ENCODE measurements around the gene CPT2.
A peak's percentile ranks its signal among the peaks of the same experiment; 100 is the strongest.

Gene CPT2

DNA sequence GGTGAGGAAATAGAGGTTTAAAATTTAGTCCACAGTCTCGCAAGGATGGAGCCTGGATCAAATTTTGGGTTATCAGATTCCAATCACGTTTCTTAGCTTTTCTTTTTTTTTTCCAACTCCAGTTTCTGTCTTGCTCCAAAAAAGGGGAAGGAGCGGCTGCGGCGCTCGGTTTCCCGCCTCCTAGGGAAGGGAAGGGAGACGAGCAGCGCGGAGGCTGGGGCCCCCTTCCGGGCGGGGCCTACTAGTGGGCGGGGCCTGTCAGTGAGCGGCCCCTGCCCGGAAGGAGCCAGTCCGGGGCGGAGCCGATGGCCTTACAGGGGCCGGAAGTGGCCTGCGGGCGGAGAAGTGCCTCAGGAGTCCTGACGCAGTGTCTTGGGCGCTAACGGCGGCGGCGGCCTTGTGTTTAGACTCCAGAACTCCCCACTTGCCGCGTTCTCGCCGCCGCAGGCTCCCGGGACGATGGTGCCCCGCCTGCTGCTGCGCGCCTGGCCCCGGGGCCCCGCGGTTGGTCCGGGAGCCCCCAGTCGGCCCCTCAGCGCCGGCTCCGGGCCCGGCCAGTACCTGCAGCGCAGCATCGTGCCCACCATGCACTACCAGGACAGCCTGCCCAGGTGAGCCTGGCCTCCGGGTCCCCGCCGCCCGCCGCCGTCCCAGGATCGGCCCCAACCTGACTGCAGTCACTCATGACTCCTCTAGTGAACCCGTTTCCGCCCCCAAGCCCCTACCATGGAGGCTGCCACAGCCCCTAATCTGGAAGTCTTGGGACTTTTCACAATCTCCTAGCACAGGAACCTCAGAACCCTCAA, at the start of gene CPT2:
TSS of gene CPT2 (plus strand) at position 340 of the 806 bp plus-strand sequence. CDS start at position 460, 120 bp downstream.
- DNase-seq, result peak; percentile 84

DNA sequence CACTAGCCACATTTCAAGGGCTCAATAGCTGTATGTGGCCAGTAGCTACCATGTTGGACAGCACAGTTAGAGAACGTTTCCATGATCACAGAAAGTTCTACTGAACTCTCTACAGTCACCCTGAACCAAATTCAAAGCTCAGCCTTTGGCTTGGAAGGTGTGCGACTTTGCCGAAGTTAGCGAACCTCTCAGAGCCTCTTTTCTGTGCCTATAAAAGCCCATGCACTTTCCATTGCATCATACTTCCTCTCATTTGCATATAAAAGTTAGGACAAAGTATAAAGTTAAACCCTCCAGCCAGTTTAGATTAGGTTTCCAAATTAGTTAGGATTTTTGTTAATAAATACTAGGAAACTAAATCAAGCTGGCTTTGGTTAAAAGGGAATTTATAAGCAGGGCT, 49.5 kb upstream of the CPT2 start:
- DNase-seq, result no peak

DNA sequence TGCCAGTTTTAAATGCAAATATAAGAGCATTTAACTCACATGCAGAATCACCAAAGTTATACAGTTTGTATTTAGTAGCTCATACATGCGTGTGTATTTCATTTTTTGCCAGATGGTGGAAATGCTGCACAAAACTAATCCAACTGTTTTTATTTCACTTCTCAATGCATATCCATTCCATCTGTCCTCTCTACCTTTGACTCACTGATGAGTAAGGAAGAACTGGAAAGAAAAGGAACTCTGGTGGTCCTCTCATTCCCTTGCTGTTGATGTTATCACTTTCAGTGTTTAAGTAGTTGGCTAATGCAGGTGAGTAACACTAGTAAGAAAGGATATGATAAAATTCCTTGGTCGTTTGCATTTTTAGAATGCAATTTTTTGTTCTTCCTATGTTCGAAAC, 48.5 kb upstream of the CPT2 start:
- DNase-seq, result no peak

DNA sequence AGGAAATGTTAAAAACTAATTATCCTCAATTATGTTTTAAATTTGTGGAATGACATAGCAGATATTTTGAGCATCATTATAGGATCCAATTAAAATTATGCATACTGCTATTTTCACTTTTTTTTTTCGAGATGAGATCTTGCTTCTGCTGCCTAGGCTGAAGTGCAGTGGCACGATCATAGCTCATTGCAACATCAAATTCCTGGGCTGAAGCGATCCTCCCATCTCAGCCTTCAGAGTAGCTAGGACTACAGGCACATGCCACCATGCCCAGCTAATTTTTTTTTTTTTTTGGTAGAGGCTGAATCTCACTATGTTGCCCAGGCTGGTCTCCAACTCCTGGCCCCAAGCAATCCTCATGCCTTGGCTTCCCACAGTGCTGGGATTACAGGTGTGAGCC, 42.9 kb upstream of the CPT2 start:
- DNase-seq, result no peak

DNA sequence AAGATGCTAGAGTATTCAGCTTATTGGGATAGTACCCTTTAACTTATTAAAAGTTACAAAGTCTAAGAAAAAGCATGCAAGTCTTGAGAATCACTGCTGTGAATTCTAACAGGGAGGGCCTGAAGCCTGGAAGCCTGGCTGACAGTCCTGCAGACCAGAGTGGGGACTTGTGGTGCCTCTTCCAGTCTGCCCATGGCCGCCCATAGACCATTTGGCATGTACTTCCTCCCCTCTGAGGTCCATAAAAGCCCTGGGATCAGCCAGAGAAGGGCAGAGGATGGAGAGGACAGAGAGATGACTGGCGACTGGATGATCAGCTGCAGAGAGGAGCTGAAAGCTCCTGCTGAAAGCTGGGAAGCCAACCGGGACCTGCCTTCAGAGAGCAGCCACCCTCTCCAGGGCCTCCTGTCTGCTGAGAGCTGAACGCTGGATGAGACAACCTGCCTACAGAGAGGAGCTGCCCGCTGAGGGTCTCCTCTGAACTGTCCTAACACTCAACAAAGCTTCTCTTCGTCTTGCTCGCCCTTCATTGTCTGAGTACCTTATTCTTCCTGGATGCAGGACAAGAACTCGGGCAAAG, 41.7 kb upstream of the CPT2 start:
- no peak for DNase-seq

DNA sequence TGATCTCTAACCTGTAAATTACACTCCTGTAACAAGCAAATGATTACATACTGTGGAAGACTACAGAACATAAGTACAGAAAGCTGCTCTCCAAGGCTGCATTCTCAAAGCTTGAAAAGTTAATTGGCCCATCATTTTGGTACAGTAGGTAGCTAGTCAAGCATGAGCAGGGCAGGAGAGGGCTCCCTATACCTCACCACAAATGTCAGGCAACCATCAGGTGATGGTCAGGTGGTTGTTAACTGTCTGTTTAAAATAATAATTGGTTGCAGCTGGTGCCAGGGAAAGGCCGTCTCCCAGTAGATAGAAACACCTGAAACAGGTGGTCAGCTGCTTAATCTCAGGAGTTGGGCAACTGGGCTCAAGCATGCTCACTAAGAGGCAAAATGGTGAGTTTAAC, 41.1 kb upstream of the CPT2 start:
- no peak for DNase-seq

DNA sequence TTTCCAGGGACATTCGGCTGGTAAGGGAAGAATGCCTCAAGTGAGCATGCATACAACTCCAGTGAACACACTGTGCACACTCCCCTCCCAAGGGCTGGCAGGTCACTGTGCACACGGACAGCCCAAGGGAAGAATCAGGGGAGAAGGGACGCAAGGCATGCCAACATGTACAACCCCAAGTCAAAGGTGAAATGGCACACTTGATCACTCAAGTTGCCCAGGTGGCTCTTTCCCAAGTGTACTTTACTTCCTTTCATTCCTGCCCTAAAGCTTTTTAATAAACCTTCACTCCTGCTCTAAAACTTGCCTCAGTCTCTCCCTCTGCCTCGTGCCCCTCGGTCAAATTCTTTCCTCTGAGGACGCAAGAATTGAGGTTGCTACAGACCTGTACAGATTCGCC, 40.7 kb upstream of the CPT2 start:
- no peak for DNase-seq

DNA sequence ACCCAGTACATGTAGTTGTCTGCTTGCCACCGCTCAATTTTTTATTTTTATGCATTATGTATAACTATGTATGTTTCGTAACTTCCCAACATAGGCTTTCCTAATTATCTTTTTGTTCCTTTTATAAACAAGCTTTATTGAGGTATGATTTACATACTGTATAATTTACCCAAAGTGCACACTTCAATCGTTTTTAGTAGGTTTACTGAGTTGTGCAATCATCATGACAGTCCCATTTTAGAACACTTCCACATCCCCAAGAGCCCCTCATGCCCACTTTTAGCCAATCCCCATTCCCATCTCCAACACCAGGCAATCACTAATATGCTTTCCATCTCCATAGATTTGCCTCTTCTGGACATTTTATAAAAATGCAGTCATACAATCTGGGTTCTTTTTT, 39.8 kb upstream of the CPT2 start:
- no peak for DNase-seq

DNA sequence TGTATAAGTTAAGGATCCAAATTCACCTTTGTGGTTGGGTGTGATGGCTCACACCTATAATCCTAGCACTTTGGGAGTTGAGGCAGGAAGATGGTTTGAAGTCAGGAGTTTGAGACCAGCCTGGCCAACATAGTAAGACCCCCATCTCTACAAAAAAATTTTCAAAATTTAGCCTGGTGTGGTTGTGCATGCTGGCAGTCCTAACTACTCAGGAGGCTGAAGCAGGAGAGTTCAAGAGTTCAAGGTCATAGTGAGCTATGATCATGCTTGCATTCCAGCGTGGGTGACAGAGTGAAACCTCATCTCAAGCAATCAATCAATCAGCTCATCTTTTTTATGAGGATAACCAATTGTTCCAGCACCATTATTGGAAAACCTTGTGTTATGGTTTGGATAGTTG, 37.7 kb upstream of the CPT2 start:
- DNase-seq, result no peak

DNA sequence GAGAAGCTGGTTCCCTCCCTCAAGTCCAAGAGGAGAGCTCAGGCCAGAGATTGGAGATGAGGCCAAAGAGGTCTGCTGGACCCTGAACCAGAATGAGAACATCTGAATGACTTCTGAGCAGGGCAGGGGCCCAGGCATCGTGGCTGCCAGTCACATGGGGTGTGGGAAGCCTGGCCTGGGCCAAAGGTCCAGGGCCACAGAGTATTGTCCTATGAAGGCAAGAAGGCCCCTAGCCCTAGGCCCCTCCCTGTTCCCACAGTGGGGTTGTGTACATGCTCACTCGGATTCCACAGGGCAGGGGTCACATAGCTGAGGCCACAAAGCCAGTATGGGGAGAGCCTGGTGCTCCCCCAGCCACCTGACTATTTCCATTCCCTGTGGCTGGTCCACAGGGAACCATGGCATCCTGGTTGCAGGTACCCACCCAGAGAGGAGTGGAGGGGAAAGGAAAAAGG, 35.7 kb upstream of the CPT2 start:
- no peak for DNase-seq

DNA sequence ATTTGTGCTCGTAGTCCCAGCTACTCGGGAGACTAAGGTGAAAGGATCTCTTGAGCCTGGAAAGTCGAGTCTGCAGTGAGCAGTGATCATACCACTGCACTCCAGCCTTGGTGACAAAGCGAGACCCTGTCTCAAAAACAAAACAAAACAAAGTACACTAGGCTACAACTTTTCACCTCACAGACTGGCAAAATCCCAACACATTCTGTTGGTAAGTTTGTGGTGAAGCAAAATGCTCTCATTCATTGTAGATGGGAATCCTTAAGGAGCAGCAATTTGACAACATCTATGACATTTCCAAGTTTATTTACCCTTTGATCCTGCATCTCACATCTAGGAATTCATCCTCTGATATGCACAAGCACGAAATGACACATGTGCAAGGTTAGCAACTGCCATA, 34.0 kb upstream of the CPT2 start:
- no peak for DNase-seq

DNA sequence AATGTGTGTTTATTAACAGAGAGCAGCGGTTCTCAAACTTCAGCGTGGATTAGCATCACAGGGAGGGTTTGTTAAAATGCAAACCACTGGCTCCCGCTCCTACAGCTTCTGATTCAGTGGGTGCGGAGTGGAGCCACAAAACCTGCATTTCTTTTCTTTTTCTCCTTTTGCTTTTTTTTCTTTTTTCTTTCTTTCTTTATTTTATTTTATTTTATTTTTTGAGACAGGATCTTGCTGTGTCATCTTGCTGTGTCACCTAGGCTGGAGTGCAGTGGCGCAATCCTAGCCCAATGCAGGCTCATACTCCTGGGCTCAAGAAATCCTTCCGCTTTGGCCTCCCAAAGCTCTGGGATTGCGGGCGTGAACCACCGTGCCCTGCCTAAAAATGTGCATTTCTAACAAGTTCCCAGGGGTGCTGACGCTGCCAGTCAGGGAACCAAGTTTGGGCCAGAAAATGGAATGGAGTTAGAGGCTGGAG, 33.3 kb upstream of the CPT2 start:
- no peak for DNase-seq

DNA sequence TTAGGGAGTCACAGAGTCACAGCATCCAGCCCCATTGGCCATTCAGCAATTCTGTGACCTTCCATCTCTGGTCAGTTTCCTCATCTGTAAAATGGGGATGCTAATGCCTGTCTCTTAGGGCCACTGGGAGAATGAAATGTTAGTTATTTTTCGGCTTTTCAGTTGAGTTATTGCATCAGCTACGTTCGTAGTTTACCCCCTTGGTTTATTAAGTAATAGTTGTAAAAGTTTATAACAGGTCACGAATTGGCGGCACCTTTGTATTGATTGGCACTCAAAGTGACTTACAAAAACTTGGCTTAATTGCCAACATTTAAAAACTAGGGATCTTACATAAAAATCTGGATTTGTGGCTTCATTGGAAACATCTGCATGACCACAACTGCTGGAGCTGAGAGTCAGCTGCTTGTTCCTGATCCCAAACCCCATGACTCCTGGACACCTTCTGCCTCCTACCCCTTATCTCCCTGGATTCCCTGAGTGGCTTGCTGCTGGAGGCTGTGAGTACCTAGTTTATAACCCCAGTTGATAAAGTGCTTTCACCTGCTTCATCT, 31.1 kb upstream of the CPT2 start:
- DNase-seq, result no peak

DNA sequence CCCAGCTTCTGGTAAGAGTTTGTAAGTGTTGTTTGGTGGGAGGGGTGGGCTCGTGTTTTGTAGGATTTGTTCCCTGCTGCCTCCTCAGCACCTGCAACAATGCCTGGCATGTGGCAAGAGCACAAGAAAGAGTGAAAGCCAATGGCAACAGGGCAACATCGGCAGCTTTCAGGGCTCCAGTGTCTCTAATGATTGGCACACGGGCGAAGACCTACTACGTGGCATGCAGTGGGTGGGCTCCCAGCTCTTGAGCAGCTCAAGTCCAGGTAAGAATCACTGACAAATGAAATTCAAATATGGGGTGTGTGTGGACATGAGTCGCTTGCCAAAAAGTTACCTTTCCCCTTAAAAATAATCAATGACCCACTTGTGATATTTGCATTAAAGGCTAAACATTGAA, 30.3 kb upstream of the CPT2 start:
- no peak for DNase-seq

DNA sequence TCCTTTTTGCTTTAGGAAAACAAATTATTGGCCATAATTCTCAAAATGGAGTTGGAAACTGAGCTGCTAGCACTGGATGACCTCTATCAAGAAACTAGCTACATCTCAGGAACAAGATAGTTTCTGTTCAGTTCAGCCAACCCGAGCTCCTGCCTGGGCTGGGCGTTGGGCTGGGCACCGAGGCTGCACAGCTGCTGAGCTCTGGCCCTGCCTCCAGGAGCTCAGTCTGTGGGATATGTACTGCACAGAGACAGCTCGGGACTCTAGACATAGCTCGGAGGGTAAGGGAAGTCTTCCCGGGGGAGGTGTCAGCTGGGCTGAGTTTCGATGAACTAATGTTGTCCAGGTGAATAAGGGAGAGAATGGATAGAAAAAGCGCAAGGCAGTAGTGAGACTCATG, 29.7 kb upstream of the CPT2 start:
- no peak for DNase-seq

DNA sequence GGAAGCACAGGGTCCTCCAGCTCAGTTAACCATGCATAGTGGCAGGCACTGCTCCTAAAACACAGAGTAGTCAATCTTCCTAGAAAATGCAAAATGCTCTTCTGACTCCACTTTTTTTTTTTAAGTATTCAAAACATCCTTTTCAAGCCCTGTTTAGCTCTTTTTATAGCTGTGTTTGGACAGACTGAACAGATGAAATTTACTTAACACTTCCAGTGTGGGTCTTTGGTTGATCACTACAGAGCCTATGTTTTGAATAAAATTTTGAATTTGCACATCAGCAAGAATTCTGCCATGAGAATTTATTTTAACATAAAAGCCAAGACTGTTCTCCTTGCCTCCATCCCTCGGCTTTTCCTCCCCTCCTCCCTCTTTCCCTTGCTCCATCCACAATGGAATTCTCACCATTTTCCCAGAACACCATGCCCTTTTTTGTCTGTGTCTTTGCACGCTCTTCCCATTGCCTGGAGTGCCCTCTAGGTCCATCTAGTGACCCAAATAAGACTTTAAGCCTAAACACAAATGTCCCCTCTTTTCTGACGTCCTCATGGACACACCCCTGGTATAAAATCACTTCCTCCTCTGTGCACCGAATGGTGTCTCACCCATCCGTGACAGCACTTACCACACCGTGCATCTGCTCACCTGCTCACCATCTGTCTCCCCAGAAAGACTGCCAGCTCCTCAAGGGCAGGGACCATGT, 24.0 kb upstream of the CPT2 start:
- DNase-seq, result peak; percentile 10

DNA sequence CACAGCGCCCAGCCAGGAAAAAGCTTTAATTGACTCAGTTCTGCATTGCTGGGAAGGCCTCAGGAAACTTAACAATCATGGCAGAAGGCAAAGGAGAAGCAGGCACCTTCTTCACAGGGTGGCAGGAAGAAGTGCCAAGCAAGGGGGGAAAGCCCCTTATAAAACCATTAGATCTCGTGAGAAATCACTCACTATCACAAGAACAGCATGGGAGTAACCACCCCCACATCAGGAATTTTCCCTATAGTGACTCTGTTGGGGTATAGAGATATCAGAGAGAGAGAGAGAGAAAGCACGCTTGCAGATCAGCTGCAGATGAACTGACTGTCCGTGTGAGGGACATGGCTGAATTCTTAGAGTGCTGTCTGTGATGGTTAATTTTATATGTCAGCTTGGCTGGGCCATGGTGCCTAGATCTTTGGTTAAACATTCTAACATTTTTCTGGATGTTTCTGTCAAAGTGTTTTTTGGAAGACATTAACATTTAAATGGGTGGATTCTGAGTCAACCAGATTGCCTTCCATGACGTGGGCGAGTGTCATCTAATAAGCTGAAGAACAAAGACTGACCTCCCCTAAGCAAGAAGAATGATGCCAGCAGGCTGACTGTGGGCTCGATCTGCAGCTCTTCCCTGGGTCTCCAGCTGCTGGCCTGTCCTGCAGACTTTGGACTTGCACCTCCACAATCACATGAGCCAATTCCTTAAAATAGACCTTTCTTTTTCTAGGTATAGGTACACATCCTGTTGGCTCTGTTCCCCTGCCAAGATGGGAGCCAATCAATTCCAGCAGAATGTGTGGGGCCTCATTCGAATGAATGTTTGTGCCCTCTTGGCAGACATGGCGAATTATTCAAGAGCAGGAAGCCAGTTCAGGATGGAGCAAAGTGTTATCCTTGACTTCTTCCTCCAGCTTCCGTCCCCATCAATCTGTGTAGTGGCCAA, 21.4 kb upstream of the CPT2 start:
- DNase-seq, result no peak

DNA sequence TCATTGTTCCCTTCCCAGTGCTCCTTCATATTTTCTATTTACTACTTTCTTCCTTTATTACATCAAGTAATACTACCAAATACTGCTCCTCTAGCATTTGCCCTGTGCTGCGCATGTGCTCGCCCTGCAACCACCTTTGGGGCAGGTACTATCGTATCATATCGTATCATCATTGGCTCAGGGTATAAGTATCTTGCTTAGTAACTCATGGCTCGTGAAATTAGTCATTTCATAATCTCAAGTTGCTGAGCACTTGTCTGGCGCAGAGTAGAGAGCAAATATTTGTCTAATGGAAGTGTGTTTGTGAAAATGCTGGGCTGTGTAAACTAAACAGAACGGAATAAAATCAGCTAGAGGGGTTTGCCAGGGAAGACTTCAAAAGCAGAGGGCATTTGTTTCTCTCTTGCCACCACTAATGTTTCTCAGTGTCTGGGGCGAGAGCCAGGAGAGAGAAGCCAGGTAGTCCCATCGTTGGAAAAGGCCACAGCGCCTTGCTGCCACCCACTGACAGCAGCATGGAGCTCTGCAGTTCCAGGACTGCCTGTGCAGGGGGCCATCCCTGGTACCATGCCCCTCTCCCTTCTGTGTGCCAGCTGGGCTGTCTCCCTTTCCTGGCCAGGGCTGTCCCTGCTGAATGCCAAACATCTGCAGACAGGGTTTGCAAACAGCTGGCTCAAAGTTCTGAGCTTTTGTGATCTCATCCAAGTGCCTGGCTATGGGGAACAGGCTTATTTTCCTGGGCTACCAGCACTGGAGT, 20.0 kb upstream of the CPT2 start:
- DNase-seq, result peak; percentile 41

DNA sequence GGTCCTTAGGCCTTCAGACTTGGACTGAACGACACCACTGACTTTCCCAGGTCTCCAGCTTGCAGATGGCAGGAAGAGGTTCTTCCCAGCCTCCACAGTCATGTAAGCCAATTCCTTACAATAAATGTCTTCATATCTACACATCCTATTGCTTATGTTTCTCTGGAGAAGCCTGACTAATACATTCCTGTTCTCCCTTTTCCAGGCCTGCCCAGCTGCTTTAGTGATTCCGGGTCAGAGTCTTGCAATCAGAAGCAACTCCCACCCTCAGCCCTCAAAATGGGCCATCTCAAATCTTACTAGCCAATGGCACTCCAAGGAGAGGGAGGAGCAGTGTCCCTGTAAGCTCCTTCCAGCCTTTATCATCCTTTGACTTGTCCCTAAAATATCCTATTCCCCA, 16.4 kb upstream of the CPT2 start:
- no peak for DNase-seq

DNA sequence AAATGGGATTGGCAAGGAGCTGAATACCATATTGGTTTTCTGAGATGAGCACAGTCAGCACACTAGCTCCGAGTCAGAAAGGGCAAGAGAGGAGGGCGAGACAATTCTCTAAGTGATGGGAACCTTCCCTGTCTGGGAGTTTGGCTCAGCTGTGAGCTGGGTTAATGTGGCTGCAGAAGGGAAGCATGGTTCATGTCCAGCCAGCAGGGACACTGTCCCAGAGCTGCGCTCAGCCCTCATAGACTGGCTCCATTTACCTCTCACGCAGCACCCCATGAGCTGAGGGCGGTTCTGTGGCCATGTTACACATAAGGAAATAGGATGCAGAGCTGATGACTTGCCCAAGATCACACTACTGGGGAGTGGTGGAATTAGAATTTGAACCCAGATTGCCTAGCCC, 15.7 kb upstream of the CPT2 start:
- no peak for DNase-seq

DNA sequence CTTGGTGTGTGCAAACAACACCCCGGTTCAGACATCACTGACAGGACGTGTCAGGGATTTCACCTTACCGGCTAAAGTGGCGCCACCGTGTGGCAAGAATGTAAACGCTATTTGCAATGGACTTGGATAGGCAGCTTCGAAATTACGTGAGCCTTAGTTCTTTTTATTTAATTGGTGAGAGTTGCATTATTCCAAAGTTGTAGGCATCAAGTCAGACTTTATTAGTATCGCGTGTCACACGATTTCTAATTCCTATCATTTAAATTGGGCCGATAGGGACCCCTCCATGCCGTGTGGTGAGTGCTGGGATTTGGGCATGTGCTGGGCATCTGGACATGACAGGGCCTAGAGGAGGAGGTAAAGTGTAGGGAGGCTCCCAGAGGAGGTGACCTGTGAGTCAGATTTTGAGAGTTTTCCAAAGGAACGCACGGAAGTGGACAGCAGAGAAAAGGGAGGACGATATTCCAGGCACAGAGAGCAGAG, 14.5 kb upstream of the CPT2 start:
- DNase-seq, result peak; percentile 48

DNA sequence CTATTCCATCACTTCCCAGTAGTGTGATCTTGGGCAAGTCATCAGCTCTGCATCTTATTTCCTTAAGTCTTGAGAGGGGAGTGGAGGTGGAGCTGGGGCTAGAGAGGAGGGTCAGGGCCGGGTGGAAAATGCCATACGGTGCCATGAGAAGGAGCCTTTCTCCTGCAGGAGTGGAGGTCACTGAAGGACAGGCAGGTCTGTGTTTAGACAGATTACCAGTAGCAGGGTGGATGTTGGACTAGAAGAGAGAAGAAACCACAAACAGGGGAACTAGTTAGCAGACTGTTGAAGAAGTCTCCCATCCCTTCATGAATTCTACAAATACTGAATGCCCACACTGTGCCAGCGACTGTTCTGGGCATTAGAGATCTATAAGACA, 13.9 kb upstream of the CPT2 start:
- DNase-seq, result no peak
